Activated gamma-delta T cell (primary cell): ENCODE measurements around the gene CD63.

Source experiments
- DNase-seq: peaks from one replicate; lab custom pipeline; 2025; lab: John Stamatoyannopoulos, UW

The CD63 gene

GRCh38 chr12:55720894-55721444 lies 7.8 kb downstream of the CD63 start:
- no peak for DNase-seq

- DNase-seq, result no peak
Measured at GRCh38 chr12:55720071-55720564, 8.7 kb downstream of the CD63 start, which contains the start of gene RDH5. RDH5 (plus strand) TSS chr12:55720393; CDS start chr12:55721185, 792 bp downstream.

GRCh38 chr12:55719371-55719770 lies 9.4 kb downstream of the CD63 start:
- no peak for DNase-seq

- DNase-seq, result no peak
Measured at GRCh38 chr12:55718624-55719275, 10.1 kb downstream of the CD63 start.

- DNase-seq, result no peak
Measured at GRCh38 chr12:55718015-55718414, 10.8 kb downstream of the CD63 start.

- no peak for DNase-seq
Measured at GRCh38 chr12:55717011-55718007, 11.5 kb downstream of the CD63 start.

- DNase-seq, result no peak
Measured at GRCh38 chr12:55716582-55716957, 12.2 kb downstream of the CD63 start.

- peak; percentile 84 for DNase-seq
Measured at GRCh38 chr12:55715833-55716581, 12.8 kb downstream of the CD63 start, which contains the start of gene BLOC1S1. BLOC1S1 (plus strand) TSS chr12:55716046; CDS start chr12:55716052, 6 bp downstream.

- DNase-seq, result no peak
Measured at GRCh38 chr12:55715169-55715764, 13.5 kb downstream of the CD63 start.

- DNase-seq, result no peak
Measured at GRCh38 chr12:55713721-55714120, 15.1 kb downstream of the CD63 start.

GRCh38 chr12:55712700-55713415 lies 16.0 kb downstream of the CD63 start:
- DNase-seq, result no peak

- DNase-seq, result no peak
Measured at GRCh38 chr12:55711786-55712553, 16.8 kb downstream of the CD63 start.

- DNase-seq, result no peak
Measured at GRCh38 chr12:55708695-55709233, 20.0 kb downstream of the CD63 start.

GRCh38 chr12:55707841-55708694 lies 20.7 kb downstream of the CD63 start, which contains the start of gene ITGA7:
ITGA7 (minus strand) TSS chr12:55707904; CDS start chr12:55707682, 222 bp downstream.
- peak; percentile 47 for DNase-seq

- no peak for DNase-seq
Measured at GRCh38 chr12:55707219-55707671, 21.6 kb downstream of the CD63 start.

- no peak for DNase-seq
Measured at GRCh38 chr12:55706568-55707218, 22.1 kb downstream of the CD63 start.

GRCh38 chr12:55705782-55706402 lies 22.9 kb downstream of the CD63 start:
- DNase-seq, result no peak
